IMR-90 (cell line): Measurements from ENCODE around the gene RAB1B.

Experiments
- BHLHE40 ChIP-seq: fragments of 150-350 bp; IDR thresholded peaks from 2 replicates; pipeline ENCODE4 v1.6.1; 2016; ENCODE audit warnings: mild to moderate bottlenecking, low read depth, low read length
- CEBPB ChIP-seq: IDR thresholded peaks from 2 replicates; pipeline ENCODE4 v1.6.1; 2012; ENCODE audit warnings: low read depth, low read length, improper control_type of control experiment
- CHD1 ChIP-seq: IDR thresholded peaks from 2 replicates; pipeline ENCODE4 v1.6.1; 2012; ENCODE audit warnings: low read depth, low read length, improper control_type of control experiment
- CTCF ChIP-seq: conservative IDR thresholded peaks from 2 replicates; pipeline ENCODE4 v1.5.1; 2012; ENCODE audit warnings: mild to moderate bottlenecking, low read depth, low read length, improper control_type of control experiment
- ELK1 ChIP-seq: fragments of 150-350 bp; IDR thresholded peaks from 2 replicates; pipeline ENCODE4 v1.6.1; 2016; ENCODE audit warnings: low read depth, mild to moderate bottlenecking, low read length, moderate library complexity, borderline replicate concordance
- MAZ ChIP-seq: IDR thresholded peaks from 2 replicates; pipeline ENCODE4 v1.6.1; 2012; ENCODE audit warnings: low read depth, mild to moderate bottlenecking, low read length, improper control_type of control experiment, moderate library complexity, borderline replicate concordance
- MXI1 ChIP-seq: IDR thresholded peaks from 2 replicates; pipeline ENCODE4 v1.6.1; 2012; ENCODE audit warnings: low read depth, mild to moderate bottlenecking, low read length, moderate library complexity, borderline replicate concordance
- POLR2A ChIP-seq: IDR thresholded peaks from 2 replicates; pipeline ENCODE4 v1.6.1; 2012; ENCODE audit warnings: mild to moderate bottlenecking, low read depth, low read length
- RAD21 ChIP-seq: IDR thresholded peaks from 2 replicates; pipeline ENCODE4 v1.6.1; 2012; ENCODE audit warnings: low read length, improper control_type of control experiment
- RCOR1 ChIP-seq: IDR thresholded peaks from 2 replicates; pipeline ENCODE4 v1.6.1; 2012; ENCODE audit warnings: mild to moderate bottlenecking, low read length, improper control_type of control experiment; ENCODE audit not compliant: insufficient replicate concordance
- RFX5 ChIP-seq: IDR thresholded peaks from 2 replicates; pipeline ENCODE4 v1.8.0; 2012; ENCODE audit warnings: low read depth, mild to moderate bottlenecking, low read length, moderate library complexity
- TF ChIP-seq, protein P1 (sequence below): fragments of 150-350 bp; IDR thresholded peaks from 2 replicates; pipeline ENCODE4 v1.6.1; 2017; ENCODE audit warnings: mild to moderate bottlenecking, antibody characterized with exemption, low read length, low read depth

GRCh38 chr11:66302656-66303055 is 34.2 kb downstream of the RAB1B start:
- TF ChIP-seq CTCF (no peak), POLR2A (no peak), MXI1 (no peak), RAD21 (no peak), CEBPB (no peak), RFX5 (no peak), ELK1 (no peak), MAZ (no peak), CHD1 (no peak), BHLHE40 (no peak), RCOR1 (no peak)
- TF ChIP-seq, protein P1, sequence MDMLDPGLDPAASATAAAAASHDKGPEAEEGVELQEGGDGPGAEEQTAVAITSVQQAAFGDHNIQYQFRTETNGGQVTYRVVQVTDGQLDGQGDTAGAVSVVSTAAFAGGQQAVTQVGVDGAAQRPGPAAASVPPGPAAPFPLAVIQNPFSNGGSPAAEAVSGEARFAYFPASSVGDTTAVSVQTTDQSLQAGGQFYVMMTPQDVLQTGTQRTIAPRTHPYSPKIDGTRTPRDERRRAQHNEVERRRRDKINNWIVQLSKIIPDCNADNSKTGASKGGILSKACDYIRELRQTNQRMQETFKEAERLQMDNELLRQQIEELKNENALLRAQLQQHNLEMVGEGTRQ, result no peak
